GM13977 (cell line): ENCODE measurements around the gene SLC22A15.

ENCODE experiments used
- DNase-seq: peaks from one replicate; pipeline ENCODE4 v3.0.0; 2012; ENCODE audit warnings: low spot score
- CTCF ChIP-seq: IDR thresholded peaks from 2 replicates; pipeline ENCODE4 v1.5.1; 2012; ENCODE audit warnings: mild to moderate bottlenecking, control low read depth; ENCODE audit not compliant: insufficient read depth; ENCODE audit errors: extremely low read depth, missing control alignments
- in situ Hi-C: fragments of 300-500 bp; cut with MboI; formaldehyde crosslinking; loops from one replicate; pipeline ENCODE4 v1.12.0; 2022; ENCODE audit warnings: low sequenced_read_pairs, low pct_unique_long_range_greater_than_20kb, mixed read lengths, inconsistent platforms; ENCODE audit not compliant: unreplicated experiment

The SLC22A15 gene

GRCh38 chr1:116096013-116096618, 119.8 kb downstream of the SLC22A15 start:
- DNase-seq = no peak
- in situ Hi-C loops = no loop called here
- TF ChIP-seq CTCF = no peak

- in situ Hi-C loops = no loop called here
- no peak for DNase-seq
- no peak for TF ChIP-seq CTCF
Measured at GRCh38 chr1:116097626-116098025, 121.3 kb downstream of the SLC22A15 start.

DNA sequence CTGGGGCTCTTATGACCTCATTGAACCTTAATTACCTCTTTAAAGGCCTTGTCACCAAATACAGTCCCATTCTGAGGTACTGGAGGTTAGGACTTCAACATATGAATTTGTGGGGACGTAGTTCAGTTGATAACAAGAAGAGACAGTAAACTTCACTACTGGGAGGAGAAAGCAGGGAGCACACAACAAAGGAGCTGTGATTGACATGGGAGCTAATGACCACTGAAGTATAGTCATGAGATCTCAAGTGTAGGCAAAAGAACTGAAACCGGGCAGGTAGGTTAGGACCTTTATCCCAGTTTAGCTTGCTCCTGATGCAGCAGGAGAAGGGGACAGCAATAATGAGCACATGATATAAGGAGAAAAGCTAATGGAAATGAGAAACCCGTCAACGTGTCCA, 123.1 kb downstream of the SLC22A15 start:
- DNase-seq = no peak
- TF ChIP-seq CTCF = no peak
- in situ Hi-C loops = no loop called here

- DNase-seq = no peak
- in situ Hi-C loops = no loop called here
- TF ChIP-seq CTCF = no peak
Measured at GRCh38 chr1:116099919-116100318, 123.6 kb downstream of the SLC22A15 start.

GRCh38 chr1:116104667-116105066, 128.4 kb downstream of the SLC22A15 start:
- in situ Hi-C loops = no loop called here
- TF ChIP-seq CTCF = no peak
- DNase-seq = no peak

GRCh38 chr1:116105996-116106395, 129.7 kb downstream of the SLC22A15 start:
- TF ChIP-seq CTCF = no peak
- in situ Hi-C loops = no loop called here
- DNase-seq = no peak

DNA sequence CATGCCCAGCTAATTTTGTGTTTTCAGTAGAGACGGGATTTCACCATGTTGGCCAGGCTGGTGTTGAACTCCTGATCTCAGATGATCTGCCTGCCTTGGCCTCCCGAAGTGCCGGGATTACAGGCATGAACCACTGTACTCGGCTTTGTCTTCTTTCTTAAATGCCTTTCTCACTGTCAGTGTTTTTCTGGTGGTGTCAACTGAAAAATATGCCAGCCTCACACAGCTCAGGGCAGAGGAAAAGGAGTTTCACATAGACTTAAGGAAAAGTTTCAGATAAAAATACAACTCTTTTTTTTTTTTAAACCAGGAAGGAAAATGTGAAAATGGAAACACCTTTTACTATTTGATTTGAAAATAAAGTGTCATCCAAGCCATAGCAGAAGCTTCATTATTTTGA, 130.3 kb downstream of the SLC22A15 start:
- TF ChIP-seq CTCF = no peak
- no peak for DNase-seq
- in situ Hi-C loops = no loop called here
